ENCODE results near the gene C7orf33.

DNA sequence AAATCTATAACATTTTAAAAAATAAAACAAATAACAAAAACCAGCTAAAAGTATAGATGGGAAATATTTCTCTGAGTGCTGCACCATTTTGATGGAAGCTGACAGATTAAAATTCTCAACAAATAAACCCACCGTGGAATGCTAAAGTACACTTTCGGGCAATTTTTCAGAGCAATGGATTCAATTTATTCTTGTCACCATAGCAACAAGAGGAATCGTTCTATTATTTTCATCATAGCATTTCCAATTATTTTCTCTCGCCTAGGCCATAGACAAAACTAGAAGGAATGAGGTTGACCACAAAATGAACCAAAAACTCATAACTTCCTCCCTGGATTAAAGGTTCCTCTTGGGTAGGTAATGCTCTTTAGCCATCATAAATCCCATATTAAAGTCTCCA, 44.6 kb upstream of the C7orf33 start:
- TF ChIP-seq, protein P1, sequence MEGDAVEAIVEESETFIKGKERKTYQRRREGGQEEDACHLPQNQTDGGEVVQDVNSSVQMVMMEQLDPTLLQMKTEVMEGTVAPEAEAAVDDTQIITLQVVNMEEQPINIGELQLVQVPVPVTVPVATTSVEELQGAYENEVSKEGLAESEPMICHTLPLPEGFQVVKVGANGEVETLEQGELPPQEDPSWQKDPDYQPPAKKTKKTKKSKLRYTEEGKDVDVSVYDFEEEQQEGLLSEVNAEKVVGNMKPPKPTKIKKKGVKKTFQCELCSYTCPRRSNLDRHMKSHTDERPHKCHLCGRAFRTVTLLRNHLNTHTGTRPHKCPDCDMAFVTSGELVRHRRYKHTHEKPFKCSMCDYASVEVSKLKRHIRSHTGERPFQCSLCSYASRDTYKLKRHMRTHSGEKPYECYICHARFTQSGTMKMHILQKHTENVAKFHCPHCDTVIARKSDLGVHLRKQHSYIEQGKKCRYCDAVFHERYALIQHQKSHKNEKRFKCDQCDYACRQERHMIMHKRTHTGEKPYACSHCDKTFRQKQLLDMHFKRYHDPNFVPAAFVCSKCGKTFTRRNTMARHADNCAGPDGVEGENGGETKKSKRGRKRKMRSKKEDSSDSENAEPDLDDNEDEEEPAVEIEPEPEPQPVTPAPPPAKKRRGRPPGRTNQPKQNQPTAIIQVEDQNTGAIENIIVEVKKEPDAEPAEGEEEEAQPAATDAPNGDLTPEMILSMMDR (IDR thresholded peaks at IDR 0.05), result no peak
- TF ChIP-seq BHLHE40 (IDR thresholded peaks at IDR 0.05; ENCODE audit: low read depth, low read length) (no peak), HDAC2 (IDR thresholded peaks at IDR 0.05) (no peak), EP300 (IDR thresholded peaks at IDR 0.05) (no peak), RAD21 (conservative IDR thresholded peaks at IDR 0.05 in 1 of 2, IDR thresholded peaks at IDR 0.05 in 1 of 2) (no peak), POLR2A (IDR thresholded peaks at IDR 0.05; ENCODE audit: low read length) (no peak), RFX5 (IDR thresholded peaks at IDR 0.05) (no peak), RARB (CRISPR knock-in tag; IDR thresholded peaks at IDR 0.05) (no peak), KDM1A (IDR thresholded peaks at IDR 0.05; ENCODE audit: low read depth) (no peak), EHMT2 (IDR thresholded peaks at IDR 0.05; ENCODE audit: low read depth) (no peak), JUN (IDR thresholded peaks at IDR 0.05) (no peak), NR3C1 (IDR thresholded peaks at IDR 0.05) (no peak)
- TF ChIP-seq, protein P2, sequence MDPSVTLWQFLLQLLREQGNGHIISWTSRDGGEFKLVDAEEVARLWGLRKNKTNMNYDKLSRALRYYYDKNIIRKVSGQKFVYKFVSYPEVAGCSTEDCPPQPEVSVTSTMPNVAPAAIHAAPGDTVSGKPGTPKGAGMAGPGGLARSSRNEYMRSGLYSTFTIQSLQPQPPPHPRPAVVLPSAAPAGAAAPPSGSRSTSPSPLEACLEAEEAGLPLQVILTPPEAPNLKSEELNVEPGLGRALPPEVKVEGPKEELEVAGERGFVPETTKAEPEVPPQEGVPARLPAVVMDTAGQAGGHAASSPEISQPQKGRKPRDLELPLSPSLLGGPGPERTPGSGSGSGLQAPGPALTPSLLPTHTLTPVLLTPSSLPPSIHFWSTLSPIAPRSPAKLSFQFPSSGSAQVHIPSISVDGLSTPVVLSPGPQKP (IDR thresholded peaks at IDR 0.05; ENCODE audit: low read depth, low read length), result no peak

Measured in A549 (cell line).